Stimulated activated CD8-positive, alpha-beta memory T cell treated with anti-CD3 and anti-CD28 coated beads, Interleukin-7, amount 100 ng/mL, for 48 hours (primary cell): Measurements from ENCODE around the gene ICA1L.
"Not testable (repeated sequence)": the region's sequence is repeated elsewhere in the genome, so short reads cannot be mapped to it uniquely, and the experiment has no call there.

ENCODE experiments used
- DNase-seq, 2 donors: peaks; one replicate each; pipeline ENCODE4 v3.0.0-alpha.2; 2020; ENCODE audit warnings: low read depth in 1 of 2; ENCODE audit errors: extremely low read depth in 1 of 2

ICA1L gene

GRCh38 chr2:202847693-202848524, 23.7 kb downstream of the ICA1L start:
- no peak for DNase-seq

- DNase-seq, result no peak
Measured at GRCh38 chr2:202844656-202845055, 26.9 kb downstream of the ICA1L start.

GRCh38 chr2:202842690-202843089, 28.9 kb downstream of the ICA1L start:
- DNase-seq, result no peak

GRCh38 chr2:202841090-202841867, 30.3 kb downstream of the ICA1L start:
- no peak for DNase-seq

GRCh38 chr2:202831242-202832220, 40.0 kb downstream of the ICA1L start:
- DNase-seq, result peak in 1 of 2 donors; percentile 28

GRCh38 chr2:202824901-202825300, 46.7 kb downstream of the ICA1L start:
- no peak for DNase-seq

- DNase-seq, result no peak
Measured at GRCh38 chr2:202822411-202822810, 49.2 kb downstream of the ICA1L start.

- DNase-seq, result no peak
Measured at GRCh38 chr2:202821206-202822160, 50.1 kb downstream of the ICA1L start.

GRCh38 chr2:202818321-202818720, 53.2 kb downstream of the ICA1L start:
- DNase-seq, result no peak

GRCh38 chr2:202817771-202818170, 53.8 kb downstream of the ICA1L start:
- DNase-seq, result no peak

GRCh38 chr2:202815548-202816360, 55.8 kb downstream of the ICA1L start:
- no peak for DNase-seq

GRCh38 chr2:202814226-202814625, 57.3 kb downstream of the ICA1L start:
- DNase-seq, result no peak

GRCh38 chr2:202813387-202813786, 58.2 kb downstream of the ICA1L start:
- no peak for DNase-seq

GRCh38 chr2:202808754-202809153, 62.8 kb downstream of the ICA1L start:
- no peak for DNase-seq

- DNase-seq, result not testable (repeated sequence)
Measured at GRCh38 chr2:202807431-202808138, 64.0 kb downstream of the ICA1L start.

- not testable (repeated sequence) for DNase-seq
Measured at GRCh38 chr2:202805911-202806310, 65.7 kb downstream of the ICA1L start.

- no peak for DNase-seq
Measured at GRCh38 chr2:202797944-202798343, 73.6 kb downstream of the ICA1L start.

- no peak for DNase-seq
Measured at GRCh38 chr2:202790676-202791075, 80.9 kb downstream of the ICA1L start.
